ENCODE results near the gene TPK1.

DNA sequence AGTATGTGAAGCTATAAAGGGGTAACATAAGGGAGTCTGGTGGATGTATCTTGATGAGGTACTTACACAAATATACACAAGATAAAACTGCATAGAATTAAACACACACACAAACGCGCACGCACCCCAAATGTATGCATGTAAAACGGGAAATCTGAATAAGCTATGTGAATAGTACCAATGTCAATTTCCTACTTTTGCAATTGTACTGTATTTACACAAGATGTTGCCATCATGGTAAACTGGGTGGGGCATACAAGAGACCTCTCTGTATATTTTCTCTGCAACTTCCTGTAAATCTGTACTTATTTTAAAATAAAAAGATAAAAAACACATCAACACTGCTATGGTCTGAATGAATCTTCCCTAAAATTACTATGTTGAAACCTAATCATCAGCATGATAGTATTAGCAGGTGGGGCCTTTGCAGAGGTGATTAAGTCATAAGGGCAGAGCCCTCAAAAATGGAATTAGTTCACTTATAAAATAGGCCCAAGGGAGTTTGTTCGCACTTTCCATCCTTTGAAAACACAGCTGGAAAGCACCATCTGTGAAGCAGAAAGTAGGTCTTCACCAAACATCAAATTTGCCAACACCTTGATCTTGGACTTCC lies 30.1 kb downstream of the TPK1 start:
- TF ChIP-seq, protein P1, sequence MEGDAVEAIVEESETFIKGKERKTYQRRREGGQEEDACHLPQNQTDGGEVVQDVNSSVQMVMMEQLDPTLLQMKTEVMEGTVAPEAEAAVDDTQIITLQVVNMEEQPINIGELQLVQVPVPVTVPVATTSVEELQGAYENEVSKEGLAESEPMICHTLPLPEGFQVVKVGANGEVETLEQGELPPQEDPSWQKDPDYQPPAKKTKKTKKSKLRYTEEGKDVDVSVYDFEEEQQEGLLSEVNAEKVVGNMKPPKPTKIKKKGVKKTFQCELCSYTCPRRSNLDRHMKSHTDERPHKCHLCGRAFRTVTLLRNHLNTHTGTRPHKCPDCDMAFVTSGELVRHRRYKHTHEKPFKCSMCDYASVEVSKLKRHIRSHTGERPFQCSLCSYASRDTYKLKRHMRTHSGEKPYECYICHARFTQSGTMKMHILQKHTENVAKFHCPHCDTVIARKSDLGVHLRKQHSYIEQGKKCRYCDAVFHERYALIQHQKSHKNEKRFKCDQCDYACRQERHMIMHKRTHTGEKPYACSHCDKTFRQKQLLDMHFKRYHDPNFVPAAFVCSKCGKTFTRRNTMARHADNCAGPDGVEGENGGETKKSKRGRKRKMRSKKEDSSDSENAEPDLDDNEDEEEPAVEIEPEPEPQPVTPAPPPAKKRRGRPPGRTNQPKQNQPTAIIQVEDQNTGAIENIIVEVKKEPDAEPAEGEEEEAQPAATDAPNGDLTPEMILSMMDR (IDR thresholded peaks at IDR 0.05; ENCODE audit: poor library complexity, severe bottlenecking), result no peak
- TF ChIP-seq EZH2 (IDR thresholded peaks at IDR 0.05; ENCODE audit: borderline replicate concordance, insufficient read depth, low read length, poor library complexity, severe bottlenecking), result no peak
